Measurements from ENCODE around the gene SMC2.

SMC2 gene

GRCh38 chr9:104073098-104073769 lies 20.9 kb upstream of the SMC2 start:
- Histone ChIP-seq H3K27me3 (ENCODE audit: control insufficient read depth in 3 of 3, insufficient read depth in 3 of 3, low read depth in 1 of 3, low read length in 3 of 3) (no peaks in the 10 kb centered on the region), H2BK5ac (ENCODE audit: low read length) (no peak overlapping the region), H3K27ac (replicated peaks; ENCODE audit: low read length) (no peak overlapping the region), H3K4me3 (ENCODE audit: low read length in 2 of 2) (no peak overlapping the region), H4K8ac (ENCODE audit: low read depth, low read length) (no peak overlapping the region), H3K4me1 (ENCODE audit: control insufficient read depth in 2 of 2, insufficient read depth in 1 of 2, low read depth in 1 of 2, low read length in 2 of 2) (no peaks in the 10 kb centered on the region), H3K9me3 (replicated peaks in 1 of 2; ENCODE audit: control insufficient read depth in 2 of 2, insufficient read depth in 1 of 2, low read depth in 1 of 2, low read length in 2 of 2) (no peaks in the 10 kb centered on the region), H3K18ac (ENCODE audit: low read length) (no peak overlapping the region), H3K79me1 (ENCODE audit: low read depth, low read length) (no peaks in the 10 kb centered on the region), H2AK5ac (ENCODE audit: low read depth, low read length) (no peak overlapping the region), H2BK15ac (ENCODE audit: low read length) (no peak overlapping the region), H3K9ac (ENCODE audit: low read depth, low read length, poor library complexity) (no peak overlapping the region), H3K23ac (ENCODE audit: low read depth, low read length, poor library complexity) (no peak overlapping the region), H3K36me3 (replicated peaks in 1 of 2; ENCODE audit: control insufficient read depth in 2 of 2, insufficient read depth in 2 of 2, low read length in 2 of 2) (no peaks in the 10 kb centered on the region), H4K91ac (ENCODE audit: low read depth, low read length, poor library complexity) (no peak overlapping the region), H3K14ac (ENCODE audit: low read length) (no peak overlapping the region), H3K4me2 (ENCODE audit: insufficient read depth, low read length, poor library complexity, severe bottlenecking) (no peak overlapping the region), H3K4ac (ENCODE audit: low read length) (no peak overlapping the region), H2AFZ (ENCODE audit: low read length) (no peak overlapping the region), H2BK12ac (ENCODE audit: low read length) (no peak overlapping the region), H2BK120ac (ENCODE audit: low read depth, low read length) (no peak overlapping the region)
- no peak for DNase-seq (ENCODE audit: low spot score)
- WGBS, 2 donors (ENCODE audit: extremely low coverage in 2 of 2, insufficient read length in 2 of 2, insufficient replicate concordance in 1 of 2) = no CpG with 5 or more reads among the region's 3 CpGs

- WGBS, 2 donors (ENCODE audit: extremely low coverage in 2 of 2, insufficient read length in 2 of 2, insufficient replicate concordance in 1 of 2) = no CpG with 5 or more reads among the region's 3 CpGs
Observed at GRCh38 chr9:104073770-104074133, 20.4 kb upstream of the SMC2 start.

GRCh38 chr9:104074876-104075275 lies 19.2 kb upstream of the SMC2 start:
- no peak overlapping the region for H2AFZ ChIP-seq (ENCODE audit: low read length)
- no peak overlapping the region for H3K18ac ChIP-seq (ENCODE audit: low read length)
- H3K27ac ChIP-seq (replicated peaks; ENCODE audit: low read length) = no peak overlapping the region
- peaks cover 0 to 3% of the 10 kb centered on the region in 2 donors for H3K9me3 ChIP-seq (replicated peaks in 1 of 2; ENCODE audit: control insufficient read depth in 2 of 2, insufficient read depth in 1 of 2, low read depth in 1 of 2, low read length in 2 of 2)
- no peak overlapping the region for H2BK12ac ChIP-seq (ENCODE audit: low read length)
- no peak overlapping the region for H2BK120ac ChIP-seq (ENCODE audit: low read depth, low read length)
- no peak for DNase-seq (ENCODE audit: low spot score)
- WGBS, 2 donors (ENCODE audit: extremely low coverage in 2 of 2, insufficient read length in 2 of 2, insufficient replicate concordance in 1 of 2) = no CpG with 5 or more reads among the region's 2 CpGs
- H3K79me1 ChIP-seq (ENCODE audit: low read depth, low read length) = no peaks in the 10 kb centered on the region
- H2BK15ac ChIP-seq (ENCODE audit: low read length) = no peak overlapping the region
- no peak overlapping the region for H3K9ac ChIP-seq (ENCODE audit: low read depth, low read length, poor library complexity)
- no peak overlapping the region for H2AK5ac ChIP-seq (ENCODE audit: low read depth, low read length)
- H3K4me1 ChIP-seq (ENCODE audit: control insufficient read depth in 2 of 2, insufficient read depth in 1 of 2, low read depth in 1 of 2, low read length in 2 of 2) = no peaks in the 10 kb centered on the region
- H4K91ac ChIP-seq (ENCODE audit: low read depth, low read length, poor library complexity) = no peak overlapping the region
- no peak overlapping the region for H3K14ac ChIP-seq (ENCODE audit: low read length)
- no peak overlapping the region for H2BK5ac ChIP-seq (ENCODE audit: low read length)
- H3K27me3 ChIP-seq (ENCODE audit: control insufficient read depth in 3 of 3, insufficient read depth in 3 of 3, low read depth in 1 of 3, low read length in 3 of 3) = no peaks in the 10 kb centered on the region
- H3K4ac ChIP-seq (ENCODE audit: low read length) = no peak overlapping the region
- H3K23ac ChIP-seq (ENCODE audit: low read depth, low read length, poor library complexity) = no peak overlapping the region
- no peaks in the 10 kb centered on the region for H3K36me3 ChIP-seq (replicated peaks in 1 of 2; ENCODE audit: control insufficient read depth in 2 of 2, insufficient read depth in 2 of 2, low read length in 2 of 2)
- H3K4me2 ChIP-seq (ENCODE audit: insufficient read depth, low read length, poor library complexity, severe bottlenecking) = no peak overlapping the region
- H4K8ac ChIP-seq (ENCODE audit: low read depth, low read length) = no peak overlapping the region
- H3K4me3 ChIP-seq (ENCODE audit: low read length in 2 of 2) = no peak overlapping the region

More at GRCh38 chr9:104073770-104074133, 20.4 kb upstream of the SMC2 start:
- no peak overlapping the region for H2AK5ac ChIP-seq (ENCODE audit: low read depth, low read length)
- H4K91ac ChIP-seq (ENCODE audit: low read depth, low read length, poor library complexity) = no peak overlapping the region
- no peak overlapping the region for H2BK120ac ChIP-seq (ENCODE audit: low read depth, low read length)
- H3K4me3 ChIP-seq (ENCODE audit: low read length in 2 of 2) = no peak overlapping the region
- H3K36me3 ChIP-seq (replicated peaks in 1 of 2; ENCODE audit: control insufficient read depth in 2 of 2, insufficient read depth in 2 of 2, low read length in 2 of 2) = no peaks in the 10 kb centered on the region
- H2BK5ac ChIP-seq (ENCODE audit: low read length) = no peak overlapping the region
- no peak overlapping the region for H2AFZ ChIP-seq (ENCODE audit: low read length)
- H3K18ac ChIP-seq (ENCODE audit: low read length) = no peak overlapping the region
- no peaks in the 10 kb centered on the region for H3K4me1 ChIP-seq (ENCODE audit: control insufficient read depth in 2 of 2, insufficient read depth in 1 of 2, low read depth in 1 of 2, low read length in 2 of 2)
- no peak overlapping the region for H3K23ac ChIP-seq (ENCODE audit: low read depth, low read length, poor library complexity)
- no peaks in the 10 kb centered on the region for H3K27me3 ChIP-seq (ENCODE audit: control insufficient read depth in 3 of 3, insufficient read depth in 3 of 3, low read depth in 1 of 3, low read length in 3 of 3)
- no peak overlapping the region for H2BK12ac ChIP-seq (ENCODE audit: low read length)
- peaks cover 0 to 3% of the 10 kb centered on the region in 2 donors for H3K9me3 ChIP-seq (replicated peaks in 1 of 2; ENCODE audit: control insufficient read depth in 2 of 2, insufficient read depth in 1 of 2, low read depth in 1 of 2, low read length in 2 of 2)
- H3K4ac ChIP-seq (ENCODE audit: low read length) = no peak overlapping the region
- no peak overlapping the region for H3K27ac ChIP-seq (replicated peaks; ENCODE audit: low read length)
- H3K4me2 ChIP-seq (ENCODE audit: insufficient read depth, low read length, poor library complexity, severe bottlenecking) = no peak overlapping the region
- no peak overlapping the region for H4K8ac ChIP-seq (ENCODE audit: low read depth, low read length)
- H2BK15ac ChIP-seq (ENCODE audit: low read length) = no peak overlapping the region
- no peak overlapping the region for H3K14ac ChIP-seq (ENCODE audit: low read length)
- DNase-seq (ENCODE audit: low spot score) = no peak
- H3K9ac ChIP-seq (ENCODE audit: low read depth, low read length, poor library complexity) = no peak overlapping the region
- no peaks in the 10 kb centered on the region for H3K79me1 ChIP-seq (ENCODE audit: low read depth, low read length)

- no peak overlapping the region for H3K4me3 ChIP-seq (ENCODE audit: low read length in 2 of 2)
- H2AFZ ChIP-seq (ENCODE audit: low read length) = no peak overlapping the region
- H3K79me1 ChIP-seq (ENCODE audit: low read depth, low read length) = no peaks in the 10 kb centered on the region
- H3K14ac ChIP-seq (ENCODE audit: low read length) = no peak overlapping the region
- H2BK15ac ChIP-seq (ENCODE audit: low read length) = no peak overlapping the region
- H3K36me3 ChIP-seq (replicated peaks in 1 of 2; ENCODE audit: control insufficient read depth in 2 of 2, insufficient read depth in 2 of 2, low read length in 2 of 2) = no peaks in the 10 kb centered on the region
- no peaks in the 10 kb centered on the region for H3K27me3 ChIP-seq (ENCODE audit: control insufficient read depth in 3 of 3, insufficient read depth in 3 of 3, low read depth in 1 of 3, low read length in 3 of 3)
- H2BK5ac ChIP-seq (ENCODE audit: low read length) = no peak overlapping the region
- no peak overlapping the region for H4K8ac ChIP-seq (ENCODE audit: low read depth, low read length)
- no peak for DNase-seq (ENCODE audit: low spot score)
- no peak overlapping the region for H3K9ac ChIP-seq (ENCODE audit: low read depth, low read length, poor library complexity)
- no peaks in the 10 kb centered on the region for H3K4me1 ChIP-seq (ENCODE audit: control insufficient read depth in 2 of 2, insufficient read depth in 1 of 2, low read depth in 1 of 2, low read length in 2 of 2)
- H3K4me2 ChIP-seq (ENCODE audit: insufficient read depth, low read length, poor library complexity, severe bottlenecking) = no peak overlapping the region
- H3K18ac ChIP-seq (ENCODE audit: low read length) = no peak overlapping the region
- no peak overlapping the region for H3K4ac ChIP-seq (ENCODE audit: low read length)
- no CpG with 5 or more reads among the region's 2 CpGs for WGBS, 2 donors (ENCODE audit: extremely low coverage in 2 of 2, insufficient read length in 2 of 2, insufficient replicate concordance in 1 of 2)
- no peak overlapping the region for H4K91ac ChIP-seq (ENCODE audit: low read depth, low read length, poor library complexity)
- H2BK120ac ChIP-seq (ENCODE audit: low read depth, low read length) = no peak overlapping the region
- H3K27ac ChIP-seq (replicated peaks; ENCODE audit: low read length) = no peak overlapping the region
- peaks cover 0 to 9% of the 10 kb centered on the region in 2 donors for H3K9me3 ChIP-seq (replicated peaks in 1 of 2; ENCODE audit: control insufficient read depth in 2 of 2, insufficient read depth in 1 of 2, low read depth in 1 of 2, low read length in 2 of 2)
- H2BK12ac ChIP-seq (ENCODE audit: low read length) = no peak overlapping the region
- no peak overlapping the region for H2AK5ac ChIP-seq (ENCODE audit: low read depth, low read length)
- H3K23ac ChIP-seq (ENCODE audit: low read depth, low read length, poor library complexity) = no peak overlapping the region
Observed at GRCh38 chr9:104075801-104076753, 18.0 kb upstream of the SMC2 start.

All from neuronal stem cell (in vitro differentiated cells).